ENCODE results near the gene FGF14. TPM values are rescaled to one million over a fixed set of nuclear protein-coding genes. Genes with fewer than 3 reads are reported as not detected.

The FGF14 gene
- total RNA-seq, 2 experiments from 2014 or later: not detected

DNA sequence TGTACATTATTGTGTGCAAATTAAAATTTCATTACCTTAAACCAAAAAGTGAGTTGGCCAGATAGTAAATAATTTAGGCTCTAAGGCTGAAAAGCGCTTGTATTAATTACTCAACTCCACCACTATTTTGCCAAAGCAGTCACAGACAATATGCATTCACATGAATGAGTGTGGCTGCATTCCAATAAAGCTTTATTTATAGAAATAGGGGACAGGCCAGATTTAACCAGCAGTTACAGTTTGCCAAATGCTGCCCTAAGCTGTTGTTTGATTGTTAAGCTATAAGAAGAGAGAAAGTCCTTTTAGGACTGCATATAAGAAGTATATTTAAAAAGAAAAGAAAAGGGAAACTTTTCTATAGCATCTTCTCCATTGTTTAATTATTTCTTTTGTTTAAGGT is 606.8 kb downstream of the FGF14 start:
- H3K4me3 ChIP-seq (ENCODE audit: low read depth, low read length, poor library complexity, severe bottlenecking): no peak overlapping the region
- no peak overlapping the region for H3K4me2 ChIP-seq (ENCODE audit: low read length)
- intact Hi-C loops (cut with micrococcal nuclease; ENCODE audit: unreplicated experiment): no loop called here
- H2AFZ ChIP-seq (ENCODE audit: low read length): no peak overlapping the region
- no peaks in the 10 kb centered on the region for H3K79me2 ChIP-seq (ENCODE audit: insufficient read depth, low read depth, low read length)
- H3K36me3 ChIP-seq (ENCODE audit: insufficient read depth, low read length): no peaks in the 10 kb centered on the region
- DNase-seq (ENCODE audit: low spot score): no peak
- no peak overlapping the region for H3K27ac ChIP-seq (ENCODE audit: low read depth, low read length, poor library complexity, severe bottlenecking)
- no peaks in the 10 kb centered on the region for H4K20me1 ChIP-seq (ENCODE audit: insufficient read depth, low read length)
- H3K4me1 ChIP-seq (ENCODE audit: insufficient read depth, low read length, poor library complexity, severe bottlenecking): no peaks in the 10 kb centered on the region
- CTCF ChIA-PET (ENCODE audit: unreplicated experiment): no interaction called here
- H3K9me2 ChIP-seq (ENCODE audit: insufficient read depth, low read length): no peaks in the 10 kb centered on the region
- no TSS peak for BruUV-seq (replicated peaks)
- no peaks in the 10 kb centered on the region for H3K9me3 ChIP-seq (ENCODE audit: low read length)
- TF ChIP-seq, protein P1, sequence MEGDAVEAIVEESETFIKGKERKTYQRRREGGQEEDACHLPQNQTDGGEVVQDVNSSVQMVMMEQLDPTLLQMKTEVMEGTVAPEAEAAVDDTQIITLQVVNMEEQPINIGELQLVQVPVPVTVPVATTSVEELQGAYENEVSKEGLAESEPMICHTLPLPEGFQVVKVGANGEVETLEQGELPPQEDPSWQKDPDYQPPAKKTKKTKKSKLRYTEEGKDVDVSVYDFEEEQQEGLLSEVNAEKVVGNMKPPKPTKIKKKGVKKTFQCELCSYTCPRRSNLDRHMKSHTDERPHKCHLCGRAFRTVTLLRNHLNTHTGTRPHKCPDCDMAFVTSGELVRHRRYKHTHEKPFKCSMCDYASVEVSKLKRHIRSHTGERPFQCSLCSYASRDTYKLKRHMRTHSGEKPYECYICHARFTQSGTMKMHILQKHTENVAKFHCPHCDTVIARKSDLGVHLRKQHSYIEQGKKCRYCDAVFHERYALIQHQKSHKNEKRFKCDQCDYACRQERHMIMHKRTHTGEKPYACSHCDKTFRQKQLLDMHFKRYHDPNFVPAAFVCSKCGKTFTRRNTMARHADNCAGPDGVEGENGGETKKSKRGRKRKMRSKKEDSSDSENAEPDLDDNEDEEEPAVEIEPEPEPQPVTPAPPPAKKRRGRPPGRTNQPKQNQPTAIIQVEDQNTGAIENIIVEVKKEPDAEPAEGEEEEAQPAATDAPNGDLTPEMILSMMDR (conservative IDR thresholded peaks at IDR 0.05; ENCODE audit: low read length): no peak
- no peak for TF ChIP-seq EZH2phosphoT487 (IDR thresholded peaks at IDR 0.05; ENCODE audit: borderline replicate concordance, low read depth, low read length)
- POLR2A ChIA-PET: interaction anchor here (1.0 kb wide), 1 partner anchor 20 kb away, joined by 4 read pairs; no protein-coding TSS in a partner anchor

DNA sequence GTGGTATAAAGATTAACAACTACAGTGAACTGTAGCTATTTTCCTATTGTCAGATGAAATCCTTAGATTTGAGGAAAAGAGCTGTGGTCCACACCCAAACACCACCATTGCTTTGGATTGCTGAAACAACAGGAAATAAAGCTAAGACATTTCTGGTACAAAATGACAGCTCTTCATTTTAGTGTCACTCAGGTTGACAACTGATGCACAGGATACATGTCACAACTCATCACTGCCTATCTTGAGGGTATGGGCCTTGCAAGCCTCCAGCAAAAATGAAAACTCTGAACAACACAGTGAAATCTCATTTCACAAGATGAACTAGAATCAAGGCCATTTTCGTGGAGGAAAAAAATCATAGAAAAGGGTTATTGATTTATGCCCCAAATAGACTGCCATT is 609.7 kb downstream of the FGF14 start:
- no peaks in the 10 kb centered on the region for H4K20me1 ChIP-seq (ENCODE audit: insufficient read depth, low read length)
- H3K4me2 ChIP-seq (ENCODE audit: low read length): no peak overlapping the region
- no peak for TF ChIP-seq EZH2phosphoT487 (IDR thresholded peaks at IDR 0.05; ENCODE audit: borderline replicate concordance, low read depth, low read length)
- TF ChIP-seq, protein P1 (conservative IDR thresholded peaks at IDR 0.05; ENCODE audit: low read length): no peak
- intact Hi-C loops (cut with micrococcal nuclease; ENCODE audit: unreplicated experiment): no loop called here
- no peak overlapping the region for H3K4me3 ChIP-seq (ENCODE audit: low read depth, low read length, poor library complexity, severe bottlenecking)
- H3K9me3 ChIP-seq (ENCODE audit: low read length): no peaks in the 10 kb centered on the region
- H3K9me2 ChIP-seq (ENCODE audit: insufficient read depth, low read length): no peaks in the 10 kb centered on the region
- BruUV-seq (replicated peaks): no TSS peak
- DNase-seq (ENCODE audit: low spot score): no peak
- no peak overlapping the region for H3K27ac ChIP-seq (ENCODE audit: low read depth, low read length, poor library complexity, severe bottlenecking)
- CTCF ChIA-PET (ENCODE audit: unreplicated experiment): no interaction called here
- no peak overlapping the region for H2AFZ ChIP-seq (ENCODE audit: low read length)
- no peaks in the 10 kb centered on the region for H3K79me2 ChIP-seq (ENCODE audit: insufficient read depth, low read depth, low read length)
- H3K36me3 ChIP-seq (ENCODE audit: insufficient read depth, low read length): no peaks in the 10 kb centered on the region
- POLR2A ChIA-PET: no interaction called here
- H3K4me1 ChIP-seq (ENCODE audit: insufficient read depth, low read length, poor library complexity, severe bottlenecking): no peaks in the 10 kb centered on the region

DNA sequence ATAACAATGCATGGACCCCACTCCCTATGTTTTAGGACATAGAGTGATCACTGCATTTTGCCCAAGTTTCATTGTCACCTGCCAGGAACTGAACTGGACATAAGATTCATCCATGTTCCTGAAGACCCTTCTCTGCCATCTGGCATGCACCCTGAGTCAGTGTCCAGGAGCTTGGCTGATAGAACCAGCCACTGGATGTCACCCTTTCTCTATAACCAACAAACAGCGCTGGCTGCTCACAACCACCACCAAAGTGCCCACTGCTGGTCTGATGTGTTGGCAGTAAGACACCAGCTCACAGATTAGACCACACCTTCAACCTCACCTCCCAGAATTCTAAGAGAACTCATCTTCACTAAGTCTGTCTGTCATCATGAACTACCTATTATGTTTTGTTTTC is 616.0 kb downstream of the FGF14 start:
- no TSS peak for BruUV-seq (replicated peaks)
- Histone ChIP-seq H3K4me3 (ENCODE audit: low read depth, low read length, poor library complexity, severe bottlenecking) (no peak overlapping the region), H3K9me3 (ENCODE audit: low read length) (no peaks in the 10 kb centered on the region), H4K20me1 (ENCODE audit: insufficient read depth, low read length) (no peaks in the 10 kb centered on the region), H3K4me2 (ENCODE audit: low read length) (no peak overlapping the region), H3K79me2 (ENCODE audit: insufficient read depth, low read depth, low read length) (no peaks in the 10 kb centered on the region), H3K27ac (ENCODE audit: low read depth, low read length, poor library complexity, severe bottlenecking) (no peak overlapping the region), H3K36me3 (ENCODE audit: insufficient read depth, low read length) (no peaks in the 10 kb centered on the region), H3K4me1 (ENCODE audit: insufficient read depth, low read length, poor library complexity, severe bottlenecking) (no peaks in the 10 kb centered on the region), H3K9me2 (ENCODE audit: insufficient read depth, low read length) (no peaks in the 10 kb centered on the region), H2AFZ (ENCODE audit: low read length) (no peak overlapping the region)
- TF ChIP-seq, protein P1 (conservative IDR thresholded peaks at IDR 0.05; ENCODE audit: low read length): peak; percentile 29
- no peak for TF ChIP-seq EZH2phosphoT487 (IDR thresholded peaks at IDR 0.05; ENCODE audit: borderline replicate concordance, low read depth, low read length)
- POLR2A ChIA-PET: interaction anchor here (0.8 kb wide), 1 partner anchor 10 kb away, joined by 3 read pairs; no protein-coding TSS in a partner anchor
- CTCF ChIA-PET (ENCODE audit: unreplicated experiment): no interaction called here
- intact Hi-C loops (cut with micrococcal nuclease; ENCODE audit: unreplicated experiment): no loop called here
- DNase-seq (ENCODE audit: low spot score): peak; percentile 1
